ENCODE measurements around the gene KLHL6.

- no peak for TF ChIP-seq CTCF (IDR thresholded peaks at IDR 0.05)
- no peak for TF ChIP-seq EP300 (IDR thresholded peaks at IDR 0.05)
Measured at GRCh38 chr3:183507551-183507950, 48.0 kb downstream of the KLHL6 start.

Measured in tibial nerve (tissue), 4 donors.